Left ventricle myocardium inferior (tissue), 1 donor: Measurements from ENCODE around the gene ANKFY1. TPM values are rescaled to one million over a fixed set of nuclear protein-coding genes. Genes with fewer than 3 reads are reported as not detected.

ENCODE experiments used
- DNase-seq: peaks from one replicate; pipeline ENCODE4 v3.0.0-alpha.2; 2020
- H3K27ac ChIP-seq: fragments of 200-600 bp; replicated peaks from 2 replicates; pipeline ENCODE4 v1.8.0; 2021
- H3K27me3 ChIP-seq: fragments of 200-600 bp; 2 replicates; pipeline ENCODE4 v1.8.0; 2021; ENCODE audit warnings: low read depth
- H3K36me3 ChIP-seq: fragments of 200-600 bp; 2 replicates; pipeline ENCODE4 v1.8.0; 2021
- H3K4me1 ChIP-seq: fragments of 200-600 bp; 2 replicates; pipeline ENCODE4 v1.8.0; 2021
- H3K4me3 ChIP-seq: fragments of 200-600 bp; 2 replicates; pipeline ENCODE4 v1.8.0; 2021; ENCODE audit warnings: mild to moderate bottlenecking, moderate library complexity
- H3K9me3 ChIP-seq: fragments of 200-600 bp; replicated peaks from 2 replicates; pipeline ENCODE4 v1.8.0; 2021
- intact Hi-C: fragments of 100-400 bp; cut with micrococcal nuclease; formaldehyde crosslinking; loops from one replicate; pipeline ENCODE4 v1.11.0; 2022
- total RNA-seq: library from RNA; stranded (reverse); fragmentation: NEBNext Ultra II Directional; extraction: Animal tissue kit (Norgen Biotek cat#: 25700); gene quantifications from one replicate; pipeline ENCODE4 v1.2.1, GENCODE V29; 2021
- TF ChIP-seq, protein P1 (sequence below): fragments of 200-600 bp; IDR thresholded peaks from 2 replicates; pipeline ENCODE4 v1.8.0; 2021; ENCODE audit warnings: antibody characterized with exemption, mild to moderate bottlenecking, borderline replicate concordance
- donor health status: DM: no; HTN: yes; CAD: no; lungs with severe emphysema.

Gene ANKFY1
- total RNA-seq, 1 donor from 2014 or later, result 22.9 TPM

DNA sequence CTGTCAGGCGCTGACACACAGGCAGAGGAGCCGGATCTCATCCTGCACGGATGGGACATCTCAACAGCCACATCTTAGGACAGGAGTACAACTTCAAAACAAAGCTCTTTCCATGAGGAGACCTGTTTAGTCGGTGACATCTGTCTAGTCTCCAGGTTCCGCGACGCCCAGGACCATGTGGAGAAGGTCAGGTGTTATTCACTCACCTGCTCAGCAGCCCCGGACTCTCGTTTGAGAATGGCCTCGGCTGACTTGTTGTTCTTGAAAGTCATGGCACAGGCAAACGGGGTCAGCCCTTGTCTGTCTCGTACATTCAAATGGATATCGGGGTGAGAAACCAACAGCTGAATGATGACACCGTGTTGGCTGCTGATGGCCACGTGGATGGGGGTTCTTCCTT is 85.1 kb downstream of the ANKFY1 start:
- peaks cover 15% of the 10 kb centered on the region for H3K4me1 ChIP-seq
- TF ChIP-seq, protein P1, sequence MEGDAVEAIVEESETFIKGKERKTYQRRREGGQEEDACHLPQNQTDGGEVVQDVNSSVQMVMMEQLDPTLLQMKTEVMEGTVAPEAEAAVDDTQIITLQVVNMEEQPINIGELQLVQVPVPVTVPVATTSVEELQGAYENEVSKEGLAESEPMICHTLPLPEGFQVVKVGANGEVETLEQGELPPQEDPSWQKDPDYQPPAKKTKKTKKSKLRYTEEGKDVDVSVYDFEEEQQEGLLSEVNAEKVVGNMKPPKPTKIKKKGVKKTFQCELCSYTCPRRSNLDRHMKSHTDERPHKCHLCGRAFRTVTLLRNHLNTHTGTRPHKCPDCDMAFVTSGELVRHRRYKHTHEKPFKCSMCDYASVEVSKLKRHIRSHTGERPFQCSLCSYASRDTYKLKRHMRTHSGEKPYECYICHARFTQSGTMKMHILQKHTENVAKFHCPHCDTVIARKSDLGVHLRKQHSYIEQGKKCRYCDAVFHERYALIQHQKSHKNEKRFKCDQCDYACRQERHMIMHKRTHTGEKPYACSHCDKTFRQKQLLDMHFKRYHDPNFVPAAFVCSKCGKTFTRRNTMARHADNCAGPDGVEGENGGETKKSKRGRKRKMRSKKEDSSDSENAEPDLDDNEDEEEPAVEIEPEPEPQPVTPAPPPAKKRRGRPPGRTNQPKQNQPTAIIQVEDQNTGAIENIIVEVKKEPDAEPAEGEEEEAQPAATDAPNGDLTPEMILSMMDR, result no peak
- DNase-seq, result no peak
- intact Hi-C loops, result no loop called here
- H3K9me3 ChIP-seq, result no peaks in the 10 kb centered on the region
- H3K27ac ChIP-seq, result no peak overlapping the region
- H3K4me3 ChIP-seq, result no peak overlapping the region
- no peaks in the 10 kb centered on the region for H3K27me3 ChIP-seq
- H3K36me3 ChIP-seq, result peaks cover 90% of the 10 kb centered on the region

DNA sequence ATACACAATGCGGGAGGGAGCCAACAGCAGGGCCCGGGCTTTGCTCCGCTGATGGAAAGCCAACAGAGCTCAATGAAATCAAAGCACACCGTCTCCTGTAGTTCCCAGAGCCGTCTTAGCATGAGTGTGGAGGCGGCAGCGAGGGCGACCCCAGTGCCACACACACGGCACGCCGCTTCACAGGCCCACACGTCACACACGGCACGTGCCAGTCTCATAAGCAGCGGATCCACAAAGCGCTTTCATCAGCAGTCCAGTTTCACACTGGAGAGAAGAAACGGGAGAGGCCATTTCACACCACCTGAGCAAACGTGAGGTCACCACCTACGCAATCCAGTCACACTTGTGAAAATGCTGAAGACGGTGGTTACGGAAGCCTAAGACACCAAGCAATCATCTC is 86.0 kb downstream of the ANKFY1 start:
- intact Hi-C loops, result no loop called here
- DNase-seq, result no peak

DNA sequence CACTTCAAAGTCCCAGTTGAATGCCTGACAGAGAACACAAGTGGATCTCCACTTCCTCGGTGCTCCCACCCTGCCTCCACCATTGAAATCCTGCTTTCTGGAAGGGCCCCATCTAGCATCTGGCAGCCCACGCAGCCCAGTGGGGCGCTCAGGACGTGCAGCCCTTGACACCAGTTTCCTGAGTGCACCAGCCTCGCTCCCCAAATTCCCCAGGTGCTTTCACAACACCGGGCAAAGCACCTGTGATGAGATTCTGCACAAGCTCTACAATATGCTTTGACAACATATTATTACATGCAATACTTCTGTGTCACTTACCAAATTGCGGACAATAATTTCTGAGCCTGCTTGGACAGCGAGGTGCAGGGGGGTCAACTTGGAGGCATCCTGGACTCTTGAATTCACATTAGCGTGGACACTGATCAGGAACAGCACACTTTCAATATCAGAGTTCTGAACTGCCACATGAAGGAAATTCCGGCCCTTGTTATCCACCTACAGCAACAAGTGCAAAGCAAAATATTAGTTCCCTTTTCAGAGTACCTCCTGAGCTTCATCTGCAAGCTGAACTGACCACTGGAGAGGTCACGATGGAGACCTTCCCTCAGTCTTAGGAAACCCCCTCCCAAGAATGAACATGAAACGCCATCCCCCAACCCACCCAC is 86.8 kb downstream of the ANKFY1 start:
- intact Hi-C loops, result no loop called here
- no peak overlapping the region for H3K27ac ChIP-seq
- TF ChIP-seq, protein P1, result no peak
- H3K4me3 ChIP-seq, result no peak overlapping the region
- H3K27me3 ChIP-seq, result no peaks in the 10 kb centered on the region
- H3K4me1 ChIP-seq, result peaks cover 15% of the 10 kb centered on the region
- no peaks in the 10 kb centered on the region for H3K9me3 ChIP-seq
- peaks cover 90% of the 10 kb centered on the region for H3K36me3 ChIP-seq
- no peak for DNase-seq

More for the DNA sequence above, 86.0 kb downstream of the ANKFY1 start:
- H3K4me3 ChIP-seq, result no peak overlapping the region
- H3K4me1 ChIP-seq, result peaks cover 15% of the 10 kb centered on the region
- no peaks in the 10 kb centered on the region for H3K9me3 ChIP-seq
- peaks cover 90% of the 10 kb centered on the region for H3K36me3 ChIP-seq
- H3K27ac ChIP-seq, result no peak overlapping the region
- H3K27me3 ChIP-seq, result no peaks in the 10 kb centered on the region
- TF ChIP-seq, protein P1, result no peak

DNA sequence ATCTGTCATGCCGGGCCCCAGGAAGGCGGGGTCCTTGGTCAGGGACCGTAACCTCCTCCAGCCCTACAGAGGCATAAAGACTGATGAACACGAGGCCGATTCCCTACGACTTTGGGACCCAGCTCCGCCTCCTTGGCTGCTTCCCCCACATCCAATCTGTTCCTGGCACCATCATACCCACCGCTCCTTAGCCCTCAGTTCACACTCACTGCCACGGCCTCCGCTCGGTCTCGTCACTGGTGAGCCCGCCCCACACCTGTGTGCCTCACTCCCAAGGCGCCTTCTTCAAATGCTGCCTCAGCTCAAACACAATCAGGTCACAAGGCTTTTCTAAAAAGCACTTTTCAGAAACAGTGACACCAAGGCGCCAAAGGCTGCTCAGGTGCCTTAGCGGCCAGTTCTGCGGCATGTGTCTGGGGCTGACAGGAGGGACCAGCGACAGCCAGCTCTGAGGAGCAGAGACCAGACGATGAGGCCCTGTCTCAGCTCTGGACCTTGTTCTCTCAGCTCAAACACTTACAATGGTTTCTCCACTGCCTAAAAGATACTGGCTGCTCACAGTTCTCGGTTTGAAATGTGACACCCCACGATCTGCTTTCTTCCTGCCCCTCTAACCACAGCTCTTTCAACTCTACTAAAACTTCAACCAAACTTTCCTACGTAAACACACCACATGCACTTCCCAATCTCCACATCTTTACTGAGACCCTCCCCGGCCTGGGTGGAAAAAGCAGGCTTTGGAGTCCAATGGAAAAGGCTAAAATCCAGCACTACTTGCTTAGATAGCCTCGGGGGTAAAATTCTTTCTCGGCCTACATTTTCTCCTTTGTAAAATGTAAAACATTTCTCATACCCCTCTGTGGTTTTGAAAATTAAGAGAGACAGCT is 87.6 kb downstream of the ANKFY1 start:
- Histone ChIP-seq H3K27ac (no peak overlapping the region), H3K27me3 (no peaks in the 10 kb centered on the region)

DNA sequence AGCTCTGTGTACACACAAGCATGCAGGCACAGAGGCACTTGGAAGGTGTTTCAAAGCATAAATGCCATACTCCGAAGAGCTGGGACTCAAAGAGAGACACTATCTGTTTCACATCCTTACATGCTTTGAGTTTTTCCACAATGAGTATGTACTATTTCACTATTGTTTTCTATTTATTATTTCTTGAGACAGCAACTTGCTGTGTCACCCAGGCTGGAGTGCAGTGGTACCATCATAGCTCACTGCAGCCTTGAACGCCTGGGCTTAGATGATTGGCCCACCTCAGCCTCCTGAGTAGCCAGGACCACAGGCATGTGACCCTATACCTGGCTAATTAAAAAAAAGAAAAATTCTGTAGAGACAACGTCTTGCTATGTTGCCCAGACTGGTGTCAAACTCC is 89.2 kb downstream of the ANKFY1 start:
- TF ChIP-seq, protein P1, result no peak
- Histone ChIP-seq H3K9me3 (no peaks in the 10 kb centered on the region), H3K36me3 (peaks cover 100% of the 10 kb centered on the region), H3K27ac (no peak overlapping the region), H3K27me3 (no peaks in the 10 kb centered on the region), H3K4me3 (no peak overlapping the region), H3K4me1 (no peaks in the 10 kb centered on the region)
- no peak for DNase-seq
- intact Hi-C loops, result no loop called here

More for the DNA sequence above, 87.6 kb downstream of the ANKFY1 start:
- DNase-seq, result no peak
- Histone ChIP-seq H3K36me3 (peaks cover 91% of the 10 kb centered on the region), H3K9me3 (no peaks in the 10 kb centered on the region), H3K4me1 (peaks cover 9% of the 10 kb centered on the region), H3K4me3 (no peak overlapping the region)
- intact Hi-C loops, result no loop called here
- TF ChIP-seq, protein P1, result no peak
